HS-27A (cell line): ENCODE measurements around the gene KEAP1.
"Not testable (repeated sequence)": the region's sequence is repeated elsewhere in the genome, so short reads cannot be mapped to it uniquely, and the experiment has no call there.

Experiments
- DNase-seq: peaks from one replicate; pipeline ENCODE4 v3.0.0-alpha.2; 2012; ENCODE audit warnings: low read depth, missing footprints

KEAP1 gene

GRCh38 chr19:10503002-10503789 is at the start of gene KEAP1:
KEAP1 (minus strand) TSS chr19:10503356; CDS start chr19:10500033, 3,323 bp downstream.
- no peak for DNase-seq

- no peak for DNase-seq
Observed at GRCh38 chr19:10552510-10553053, 49.4 kb upstream of the KEAP1 start.

- DNase-seq: no peak
Observed at GRCh38 chr19:10551698-10552301, 48.6 kb upstream of the KEAP1 start.

- not testable (repeated sequence) for DNase-seq
Observed at GRCh38 chr19:10551006-10551405, 47.9 kb upstream of the KEAP1 start.

- no peak for DNase-seq
Observed at GRCh38 chr19:10550336-10550735, 47.2 kb upstream of the KEAP1 start.

GRCh38 chr19:10549733-10550132 is 46.6 kb upstream of the KEAP1 start:
- no peak for DNase-seq

GRCh38 chr19:10548746-10549276 is 45.7 kb upstream of the KEAP1 start:
- DNase-seq: no peak

- no peak for DNase-seq
Observed at GRCh38 chr19:10546817-10547216, 43.7 kb upstream of the KEAP1 start.

- DNase-seq: no peak
Observed at GRCh38 chr19:10544753-10545251, 41.6 kb upstream of the KEAP1 start.

GRCh38 chr19:10544242-10544752 is 41.1 kb upstream of the KEAP1 start:
- no peak for DNase-seq

- no peak for DNase-seq
Observed at GRCh38 chr19:10543420-10544241, 40.5 kb upstream of the KEAP1 start, which contains the start of gene ATG4D. ATG4D (plus strand) TSS chr19:10543904; CDS start chr19:10544091, 187 bp downstream.

- DNase-seq: no peak
Observed at GRCh38 chr19:10543059-10543419, 39.9 kb upstream of the KEAP1 start.

- DNase-seq: not testable (repeated sequence)
Observed at GRCh38 chr19:10539016-10539415, 35.9 kb upstream of the KEAP1 start.

GRCh38 chr19:10538204-10538983 is 35.2 kb upstream of the KEAP1 start:
- no peak for DNase-seq

- DNase-seq: no peak
Observed at GRCh38 chr19:10537668-10538067, 34.5 kb upstream of the KEAP1 start.

GRCh38 chr19:10535613-10536012 is 32.5 kb upstream of the KEAP1 start:
- DNase-seq: no peak

- peak; percentile 58 for DNase-seq
Observed at GRCh38 chr19:10533646-10534386, 30.7 kb upstream of the KEAP1 start.

GRCh38 chr19:10532457-10532856 is 29.3 kb upstream of the KEAP1 start:
- DNase-seq: no peak

GRCh38 chr19:10526887-10527286 is 23.7 kb upstream of the KEAP1 start:
- DNase-seq: not testable (repeated sequence)

- no peak for DNase-seq
Observed at GRCh38 chr19:10525636-10526035, 22.5 kb upstream of the KEAP1 start.
